Fibroblast of upper back skin (primary cell): Measurements from ENCODE around the gene GATAD2A.

Experiments
- DNase-seq: peaks from one replicate; pipeline ENCODE4 v3.0.0-alpha.2; 2013

Gene GATAD2A

GRCh38 chr19:19514881-19515641, 109.6 kb downstream of the GATAD2A start, which contains the start of gene TSSK6:
Gene TSSK6 (minus strand): TSS chr19:19515548. CDS start chr19:19515427, 121 bp downstream.
- DNase-seq = no peak

- DNase-seq = peak; percentile 92
These were observed 110.4 kb downstream of the GATAD2A start, which contains the start of gene NDUFA13 for GRCh38 chr19:19515642-19516519. Gene NDUFA13 (plus strand): TSS chr19:19516225. CDS start chr19:19516239, 14 bp downstream.

GRCh38 chr19:19517235-19517619, 111.8 kb downstream of the GATAD2A start:
- DNase-seq = no peak

DNA sequence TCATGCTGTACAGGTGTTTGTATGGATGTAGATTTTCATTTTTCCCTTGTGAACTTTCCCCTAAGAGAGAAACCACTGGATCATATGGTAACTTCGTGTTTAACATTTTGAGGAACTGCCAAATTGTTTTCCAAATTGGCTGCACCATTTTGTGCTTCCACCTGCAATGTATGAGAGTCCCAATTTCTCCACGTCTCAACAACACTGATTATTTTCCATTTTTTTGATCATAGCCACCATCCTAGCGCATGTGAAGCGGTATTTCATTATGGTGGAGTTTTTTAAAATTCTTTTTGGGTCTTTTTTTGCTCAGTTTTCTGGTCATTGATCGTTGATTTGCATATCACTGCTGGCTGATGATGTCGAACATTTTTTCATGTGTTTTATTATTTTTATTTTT, 115.5 kb downstream of the GATAD2A start:
- no peak for DNase-seq

GRCh38 chr19:19523177-19523576, 117.7 kb downstream of the GATAD2A start:
- DNase-seq = no peak

DNA sequence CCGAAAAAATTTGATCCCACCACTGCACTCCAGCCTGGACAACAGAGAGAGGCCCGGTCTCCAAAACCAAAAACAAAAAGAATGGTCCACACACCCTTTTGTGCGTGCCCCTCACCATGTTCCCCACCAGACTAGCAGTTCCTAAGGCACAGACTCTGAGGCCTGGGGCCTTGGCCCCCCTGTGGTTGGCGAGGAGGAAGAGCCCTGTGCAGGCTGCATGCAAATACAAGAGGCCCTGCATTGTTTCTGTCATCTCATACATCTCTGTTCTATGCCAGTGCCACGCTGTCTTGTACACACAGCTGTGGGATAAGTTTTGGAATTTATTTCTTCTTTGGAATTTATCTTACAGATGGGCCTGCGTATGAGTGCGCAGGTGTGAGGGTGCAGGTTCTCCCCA, 118.6 kb downstream of the GATAD2A start:
- DNase-seq = no peak

DNA sequence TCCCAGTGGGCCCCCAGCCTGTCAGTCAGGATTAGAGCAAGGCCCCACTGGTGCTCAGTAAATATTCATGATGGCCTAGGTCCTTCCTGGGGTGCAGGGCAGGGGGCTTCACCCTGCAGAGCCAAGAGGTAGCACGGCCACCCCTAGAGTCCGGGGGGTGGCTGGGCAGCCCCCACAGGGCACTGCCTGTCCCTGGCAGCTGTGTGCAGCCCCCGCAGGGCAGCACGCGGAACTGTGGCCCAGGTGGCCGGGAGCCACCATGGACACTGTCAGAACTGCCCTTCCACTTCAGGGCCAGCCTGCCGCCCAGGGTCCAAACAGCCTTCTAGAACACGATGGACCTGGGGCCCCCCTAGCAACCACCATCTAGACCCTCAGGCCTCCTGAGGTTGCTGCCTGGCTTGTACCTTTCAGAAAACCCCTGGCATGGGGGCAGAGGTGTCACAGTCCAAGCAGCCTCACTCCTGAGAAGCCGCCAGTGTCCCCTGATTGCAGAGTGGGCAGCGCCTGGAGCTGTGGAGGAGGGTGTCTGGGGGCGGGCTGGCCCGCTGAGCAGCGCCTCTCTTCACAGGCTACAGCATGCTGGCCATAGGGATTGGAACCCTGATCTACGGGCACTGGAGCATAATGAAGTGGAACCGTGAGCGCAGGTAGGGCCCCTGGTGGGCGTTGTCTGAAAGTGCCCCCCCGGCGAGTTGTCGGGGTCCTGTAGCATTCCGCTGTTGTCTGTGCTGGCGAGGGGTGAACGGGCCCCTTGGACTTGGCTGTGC, 120.3 kb downstream of the GATAD2A start:
- DNase-seq = no peak

- no peak for DNase-seq
These were observed 121.3 kb downstream of the GATAD2A start for GRCh38 chr19:19526581-19527370.

GRCh38 chr19:19527371-19527656, 121.8 kb downstream of the GATAD2A start:
- DNase-seq = no peak

GRCh38 chr19:19527674-19528625, 122.5 kb downstream of the GATAD2A start:
- no peak for DNase-seq

- peak; percentile 38 for DNase-seq
These were observed 123.4 kb downstream of the GATAD2A start, which contains the start of gene YJEFN3 for GRCh38 chr19:19528721-19529490. Gene YJEFN3 (plus strand): TSS chr19:19528911. CDS start chr19:19528933, 22 bp downstream.

GRCh38 chr19:19529783-19530422, 124.4 kb downstream of the GATAD2A start:
- DNase-seq = no peak

DNA sequence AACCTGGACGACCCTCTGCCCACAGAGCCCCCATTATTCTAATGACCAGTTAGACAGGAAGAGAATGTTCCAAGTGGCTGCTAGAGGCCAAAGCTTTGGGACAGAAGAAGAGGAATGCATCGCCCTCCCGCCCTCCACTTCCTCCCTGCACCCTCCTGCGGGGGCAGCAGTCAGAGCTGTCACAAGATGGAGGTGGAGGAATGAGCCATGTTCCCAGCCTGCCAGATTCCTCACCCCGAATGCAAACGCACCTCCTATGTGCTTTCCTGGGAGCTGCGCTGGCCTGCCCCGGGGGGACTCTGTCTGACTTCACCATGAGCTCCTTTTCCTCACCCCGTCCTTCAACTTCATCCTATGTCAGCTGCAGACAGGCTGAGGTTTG, 124.9 kb downstream of the GATAD2A start:
- DNase-seq = no peak

GRCh38 chr19:19530889-19531288, 125.4 kb downstream of the GATAD2A start:
- DNase-seq = no peak

DNA sequence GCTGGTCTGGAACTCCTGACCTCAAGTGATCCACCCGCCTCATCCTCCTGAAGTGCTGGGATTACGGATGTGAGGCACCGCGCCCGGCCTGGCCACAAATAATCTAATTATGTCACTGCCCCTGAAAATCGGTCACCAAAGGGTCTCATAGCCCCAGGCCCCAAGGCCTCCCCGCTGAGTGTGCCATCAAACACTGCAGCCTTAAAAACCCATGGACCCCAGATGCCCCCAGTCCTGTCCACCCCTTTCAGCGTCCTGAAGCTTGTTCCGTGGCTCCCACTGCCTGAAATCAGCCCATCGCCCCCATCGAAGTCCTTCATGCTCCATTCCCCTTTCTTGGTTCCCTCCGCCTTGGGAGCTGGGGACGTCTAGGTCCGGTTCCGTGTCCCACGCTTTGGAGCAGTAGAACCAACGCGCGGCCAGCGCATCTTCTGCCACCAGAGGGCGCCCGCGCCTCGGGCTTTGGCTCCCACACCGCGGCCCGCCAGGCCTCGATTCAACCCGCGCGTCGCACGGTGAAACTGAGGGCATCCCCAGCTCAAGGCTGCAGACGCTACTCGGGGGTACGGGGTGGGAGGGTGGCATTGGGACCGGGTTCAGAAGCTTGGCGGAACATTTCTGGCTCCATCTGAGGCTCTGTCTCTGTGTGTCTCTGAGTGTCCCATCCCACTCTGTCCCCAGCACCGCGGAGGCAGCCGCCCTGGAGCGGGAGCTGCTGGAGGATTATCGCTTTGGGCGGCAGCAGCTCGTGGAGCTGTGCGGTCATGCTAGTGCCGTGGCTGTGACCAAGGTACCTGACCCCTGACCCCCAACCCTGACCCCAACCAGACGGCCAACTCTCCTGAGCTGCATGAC, 126.7 kb downstream of the GATAD2A start:
- DNase-seq = peak; percentile 58

- no peak for DNase-seq
These were observed 127.6 kb downstream of the GATAD2A start for GRCh38 chr19:19532806-19533701.

GRCh38 chr19:19533841-19534240, 128.4 kb downstream of the GATAD2A start:
- no peak for DNase-seq
